NCI-H446 (cell line): ENCODE measurements around the gene FAM168A.
A peak's percentile ranks its signal among the peaks of the same experiment; 100 is the strongest.
"Not testable (repeated sequence)": the region's sequence is repeated elsewhere in the genome, so short reads cannot be mapped to it uniquely, and the experiment has no call there.

ENCODE experiments used
- DNase-seq, 2 experiments: peaks; one replicate each; lab custom pipeline; 2025; lab: John Stamatoyannopoulos, UW

The FAM168A gene

DNA sequence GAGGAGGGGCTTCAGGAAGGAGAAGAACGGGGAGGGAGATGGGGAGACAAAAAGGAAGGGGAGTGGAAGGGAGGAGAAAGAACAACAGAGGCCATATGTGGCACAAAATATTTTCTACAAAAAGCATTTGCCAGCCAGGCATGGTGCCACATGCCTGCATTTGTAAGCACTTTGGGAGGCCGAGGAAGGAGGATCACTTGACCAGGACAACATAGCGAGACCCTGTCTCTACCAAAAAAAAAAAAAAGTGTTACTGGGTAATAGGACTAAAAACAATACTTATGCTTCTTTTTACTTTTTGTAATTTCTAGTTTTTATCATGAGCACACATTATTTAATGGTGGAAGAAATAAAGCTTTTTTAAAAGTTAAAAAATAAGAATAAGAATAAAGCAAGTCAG is 5.3 kb downstream of the FAM168A start:
- DNase-seq: no peak

DNA sequence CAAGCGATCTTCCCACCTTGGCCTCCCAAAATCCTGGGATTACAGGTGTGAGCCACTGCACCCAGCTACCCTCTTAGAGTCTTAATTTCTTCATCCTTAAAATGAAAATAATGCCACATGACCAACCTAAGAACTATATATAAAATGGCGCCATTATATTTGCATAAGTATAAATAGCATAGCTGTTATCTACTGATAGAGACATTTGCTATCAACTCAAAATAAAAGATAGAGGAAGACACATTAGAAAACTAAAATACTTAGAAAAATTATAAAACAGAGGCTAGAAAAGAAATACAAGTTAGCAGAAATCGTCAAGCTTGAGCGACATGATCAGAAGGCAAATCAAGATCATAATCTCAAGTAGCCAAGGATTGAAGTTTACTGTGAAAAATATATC is 6.2 kb downstream of the FAM168A start:
- no peak for DNase-seq

DNA sequence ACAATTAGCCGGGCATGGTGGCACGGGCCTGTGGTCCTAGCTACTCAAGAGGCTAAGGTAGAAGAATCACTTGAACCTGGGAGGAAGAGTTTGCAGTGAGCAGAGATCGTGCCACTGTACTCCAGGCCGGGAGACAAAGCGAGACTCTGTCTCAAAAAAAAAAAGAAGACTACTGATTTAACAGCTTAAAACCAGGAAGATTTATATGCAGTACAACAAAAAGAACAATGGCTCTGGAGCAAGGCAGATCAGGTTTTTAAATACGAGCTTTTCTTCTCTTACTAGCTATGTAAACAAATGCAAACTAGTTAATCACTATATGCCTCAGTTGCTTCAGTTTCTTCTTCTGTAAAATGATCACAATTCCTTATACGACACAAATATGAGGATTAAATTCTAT is 6.9 kb downstream of the FAM168A start:
- DNase-seq: no peak

DNA sequence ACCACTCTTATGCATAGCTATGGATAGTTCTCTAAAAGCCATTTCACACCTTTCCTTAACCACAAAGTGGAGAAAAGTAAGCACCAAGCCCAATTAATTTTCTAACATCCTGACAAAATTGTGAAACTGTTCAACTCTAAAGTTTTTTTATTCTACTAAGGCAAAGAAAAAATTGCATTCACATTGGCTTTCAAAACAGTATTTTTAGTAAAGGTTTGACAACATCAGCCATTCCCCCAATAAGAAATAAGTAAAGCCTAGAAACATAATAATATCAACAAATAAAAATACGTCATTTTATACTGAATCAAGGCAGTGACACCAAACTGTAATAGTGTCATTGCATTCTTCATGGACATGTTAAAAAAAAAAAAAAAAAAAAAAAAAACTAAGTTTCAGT is 11.1 kb downstream of the FAM168A start:
- no peak for DNase-seq

DNA sequence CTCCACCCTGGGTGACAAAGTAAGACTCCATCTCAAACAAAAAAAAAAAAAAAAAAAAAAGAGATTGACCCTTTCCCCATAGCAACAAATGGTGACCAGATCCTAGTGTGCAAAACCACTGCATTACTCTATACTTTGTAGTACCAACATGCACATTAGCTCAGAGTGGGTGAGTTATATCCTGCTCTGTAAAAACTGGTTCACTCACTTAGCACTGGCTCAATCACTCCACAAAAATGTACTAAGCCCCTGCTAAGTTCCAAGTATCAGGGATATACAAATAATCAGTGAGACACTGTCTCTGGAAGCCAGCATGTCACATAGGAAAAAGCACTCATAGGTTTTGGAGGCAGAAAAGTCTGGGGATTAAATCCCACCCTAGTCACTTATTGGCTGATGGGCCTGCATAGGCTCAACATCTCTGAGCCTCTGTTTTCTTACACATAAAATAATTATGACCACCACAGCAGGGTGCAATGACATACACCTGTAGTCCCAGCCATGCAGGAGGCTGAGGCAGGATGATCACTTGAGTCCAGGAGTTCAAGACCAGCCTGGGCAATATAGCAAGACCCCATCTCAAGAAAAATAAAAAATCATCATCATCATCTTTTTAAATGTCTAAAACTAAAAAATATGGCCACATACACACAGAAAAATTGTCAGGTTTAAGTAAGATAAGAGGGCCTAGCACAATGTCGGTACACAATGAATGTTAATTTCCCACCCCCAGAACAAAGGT is 11.9 kb downstream of the FAM168A start:
- DNase-seq: no peak

DNA sequence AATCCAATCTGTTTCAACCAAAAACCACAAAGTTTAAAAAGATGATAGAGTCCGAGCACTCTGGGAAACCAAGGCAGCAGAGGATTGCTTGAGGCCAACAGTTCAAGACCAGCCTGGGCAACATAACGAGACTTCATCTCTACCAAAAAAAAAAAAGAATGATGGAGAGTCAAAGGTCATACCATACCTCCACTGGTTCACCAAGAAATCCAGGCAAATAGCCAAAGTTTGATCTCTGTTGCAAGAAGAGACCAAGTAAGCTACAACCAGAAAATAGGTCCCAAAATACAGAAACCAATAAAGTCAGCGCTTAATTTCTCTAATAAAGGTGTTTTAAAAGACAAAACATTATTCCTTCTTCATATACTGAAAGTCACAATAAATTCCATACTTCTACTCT is 13.1 kb downstream of the FAM168A start:
- no peak for DNase-seq

DNA sequence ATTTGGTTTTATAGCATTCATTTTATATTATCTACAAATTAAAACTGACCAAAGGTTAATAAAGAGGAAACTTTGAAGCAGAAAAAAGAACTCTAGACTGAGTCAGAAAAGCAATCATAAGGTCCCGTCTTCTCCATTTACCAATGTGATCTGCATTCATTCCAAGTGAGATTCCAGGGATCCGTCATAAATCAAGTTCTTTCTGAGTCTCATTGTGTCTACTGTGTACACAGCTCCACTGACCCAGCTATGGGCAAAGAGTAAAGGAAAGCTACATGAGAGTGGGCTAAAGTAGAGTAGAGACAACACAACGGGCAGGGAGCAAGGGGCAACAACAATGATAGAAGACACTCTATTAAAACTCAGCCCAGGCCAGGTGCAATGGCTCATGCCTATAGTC is 15.3 kb downstream of the FAM168A start:
- no peak for DNase-seq

DNA sequence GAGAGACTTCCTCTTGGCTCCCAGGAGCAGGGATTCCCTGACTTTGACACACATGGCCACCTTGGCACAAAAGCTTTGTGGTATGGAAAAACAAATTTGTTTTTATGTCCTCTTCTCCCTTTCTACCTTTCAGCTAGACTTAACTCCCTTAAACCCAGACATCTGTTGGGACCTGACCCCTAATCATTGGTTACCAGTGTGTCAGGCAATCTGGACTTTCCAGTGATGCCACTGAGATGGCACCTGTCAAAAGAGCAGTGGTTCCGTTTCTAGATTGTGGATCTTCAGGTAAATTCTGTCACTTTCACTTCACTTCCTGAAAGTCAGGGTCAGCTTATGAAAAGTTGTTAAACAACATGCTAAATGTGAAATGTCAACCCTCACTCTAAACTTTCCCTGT is 17.2 kb downstream of the FAM168A start:
- not testable (repeated sequence) for DNase-seq

DNA sequence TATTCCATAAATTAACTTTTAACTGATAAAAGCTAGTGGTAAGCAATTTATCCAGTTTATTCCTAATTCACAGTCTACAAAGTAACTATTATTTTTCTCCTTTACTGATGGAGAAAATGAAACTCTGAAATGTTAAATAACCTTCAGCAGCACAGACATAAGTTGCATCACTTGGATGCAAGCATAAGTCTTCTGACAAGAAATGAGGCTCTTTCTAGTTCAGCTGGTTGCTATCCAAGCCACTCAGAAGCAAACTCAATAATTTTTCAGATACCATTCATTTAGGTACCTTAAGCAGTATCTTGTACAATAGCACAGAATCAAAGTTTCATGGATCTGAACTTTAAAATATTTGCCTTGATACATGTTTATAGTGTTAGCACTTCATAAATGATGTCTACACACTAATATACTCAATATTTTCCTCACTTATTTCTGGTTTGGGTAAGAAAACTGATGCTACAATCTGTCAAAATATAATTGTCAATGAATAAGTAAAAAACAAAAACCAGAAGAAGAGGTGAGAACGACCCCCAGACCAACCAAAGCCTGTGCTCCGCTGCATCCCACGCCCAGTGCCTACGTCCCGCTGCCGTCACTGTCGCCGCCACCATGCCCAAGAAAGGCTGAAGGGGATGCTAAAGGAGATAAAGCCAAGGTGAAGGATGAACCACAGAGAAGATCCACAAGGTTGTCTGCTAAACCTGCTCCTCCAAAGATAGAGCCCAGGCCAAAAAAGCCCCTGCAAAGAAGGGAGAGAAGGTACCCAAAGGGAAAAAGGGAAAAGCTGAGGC is 18.1 kb downstream of the FAM168A start:
- DNase-seq: no peak

DNA sequence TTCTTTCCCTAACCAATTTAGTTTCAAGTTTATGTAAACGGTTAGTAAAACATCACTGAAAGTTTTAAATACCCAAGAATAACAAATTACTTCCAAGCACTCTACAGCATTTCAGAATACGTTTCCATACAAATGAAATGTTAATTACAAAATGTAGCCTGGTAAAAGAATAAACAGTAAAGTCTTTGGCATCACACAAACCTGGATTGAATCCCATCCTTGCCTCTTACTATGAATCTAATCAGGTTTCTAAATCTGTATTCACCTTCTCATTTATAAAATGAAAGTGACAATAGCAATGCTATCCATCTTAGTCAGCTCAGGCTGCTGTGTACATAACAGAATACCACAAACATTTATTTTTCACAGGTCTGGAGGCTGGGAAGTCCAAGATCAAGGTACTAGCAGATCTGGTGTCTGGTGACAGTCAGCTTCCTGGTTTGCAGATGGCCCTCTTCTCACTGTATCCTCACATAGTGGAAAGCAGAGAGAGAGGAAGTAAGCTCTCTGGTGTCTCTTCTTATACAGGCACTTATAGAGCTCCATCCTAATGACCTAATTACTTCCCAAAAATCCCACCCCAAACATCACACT is 19.2 kb downstream of the FAM168A start:
- no peak for DNase-seq

DNA sequence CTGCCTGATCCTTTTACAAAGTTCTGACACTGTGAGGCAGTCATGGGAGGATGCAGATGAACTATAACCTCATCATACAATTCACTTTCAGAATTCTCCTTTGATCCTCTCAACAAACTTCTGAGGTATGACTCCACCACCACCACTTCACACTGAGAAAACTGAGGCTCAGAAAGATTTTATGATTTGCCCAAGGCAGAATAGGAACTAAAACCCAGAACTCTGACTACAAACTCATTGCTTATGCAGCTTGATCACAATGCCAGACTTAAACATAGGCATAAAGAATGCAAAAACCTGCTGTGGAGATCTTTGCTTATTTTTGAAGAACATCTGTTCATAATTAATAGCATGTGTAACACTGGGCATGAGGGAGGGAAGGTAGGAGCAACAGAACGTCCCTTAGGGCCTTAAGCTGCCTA is 20.4 kb downstream of the FAM168A start:
- no peak for DNase-seq

DNA sequence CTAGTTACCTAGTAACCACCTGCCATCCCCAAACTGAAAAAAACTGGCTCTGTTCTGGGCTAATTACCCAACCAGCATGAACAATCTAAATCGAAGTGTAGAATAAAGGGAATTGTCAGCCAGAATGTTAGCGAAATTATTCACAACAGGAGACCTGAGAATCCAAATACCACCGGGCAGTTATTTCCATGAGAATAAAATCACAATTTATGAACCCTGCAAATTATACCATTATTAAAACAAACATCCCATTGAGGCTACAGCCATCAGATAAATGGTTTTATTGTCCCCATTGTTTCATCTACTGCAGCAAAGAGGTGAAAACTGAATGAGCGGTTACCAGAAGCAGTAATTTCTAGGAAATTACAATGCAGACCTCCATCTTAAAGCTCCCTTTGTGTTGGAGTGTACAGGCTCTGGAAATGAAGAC is 21.7 kb downstream of the FAM168A start:
- DNase-seq: no peak

DNA sequence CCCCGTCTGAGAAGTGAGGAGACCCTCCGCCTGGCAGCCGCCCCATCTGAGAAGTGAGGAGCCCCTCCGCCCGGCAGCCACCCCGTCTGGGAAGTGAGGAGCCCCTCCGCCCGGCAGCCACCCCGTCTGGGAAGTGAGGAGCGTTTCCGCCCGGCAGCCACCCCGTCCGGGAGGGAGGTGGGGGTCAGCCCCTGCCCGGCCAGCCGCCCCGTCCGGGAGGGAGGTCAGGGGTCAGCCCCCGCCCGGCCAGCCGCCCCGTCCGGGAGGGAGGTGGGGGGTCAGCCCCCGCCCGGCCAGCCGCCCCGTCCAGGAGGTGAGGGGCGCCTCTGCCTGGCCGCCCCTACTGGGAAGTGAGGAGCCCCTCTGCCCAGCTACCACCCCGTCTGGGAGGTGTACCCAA is 25.9 kb downstream of the FAM168A start:
- not testable (repeated sequence) for DNase-seq

DNA sequence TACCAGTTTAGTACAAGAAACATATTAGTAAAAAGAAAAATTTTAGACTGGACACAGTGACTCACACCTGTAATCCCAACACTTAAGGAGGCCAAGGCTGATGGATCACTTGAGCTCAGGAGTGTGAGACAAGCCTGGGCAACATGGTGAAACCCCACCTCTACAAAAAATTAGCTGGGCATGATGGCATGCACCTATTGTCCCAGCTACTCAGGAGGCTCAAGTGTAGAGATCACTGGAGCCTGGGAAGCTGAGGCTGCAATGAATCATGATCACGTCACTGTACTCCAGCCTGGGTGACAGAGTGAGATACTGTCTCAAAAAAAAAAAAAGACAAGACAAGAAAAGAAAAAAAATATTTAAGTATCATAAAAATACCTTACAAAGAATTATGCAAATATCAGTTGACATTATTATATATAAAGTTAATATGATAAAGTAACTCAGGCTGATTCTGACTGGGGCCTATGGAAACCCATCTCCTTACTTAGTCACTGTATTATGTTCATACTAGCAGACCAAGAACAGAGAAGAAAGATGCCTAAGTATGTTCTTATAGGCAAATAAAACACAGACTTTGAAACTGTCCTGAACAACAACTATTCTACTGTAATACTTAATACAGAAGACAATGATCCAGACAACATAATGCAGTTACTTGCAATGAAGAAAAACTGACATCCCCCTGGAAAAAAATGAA is 27.3 kb downstream of the FAM168A start:
- no peak for DNase-seq

DNA sequence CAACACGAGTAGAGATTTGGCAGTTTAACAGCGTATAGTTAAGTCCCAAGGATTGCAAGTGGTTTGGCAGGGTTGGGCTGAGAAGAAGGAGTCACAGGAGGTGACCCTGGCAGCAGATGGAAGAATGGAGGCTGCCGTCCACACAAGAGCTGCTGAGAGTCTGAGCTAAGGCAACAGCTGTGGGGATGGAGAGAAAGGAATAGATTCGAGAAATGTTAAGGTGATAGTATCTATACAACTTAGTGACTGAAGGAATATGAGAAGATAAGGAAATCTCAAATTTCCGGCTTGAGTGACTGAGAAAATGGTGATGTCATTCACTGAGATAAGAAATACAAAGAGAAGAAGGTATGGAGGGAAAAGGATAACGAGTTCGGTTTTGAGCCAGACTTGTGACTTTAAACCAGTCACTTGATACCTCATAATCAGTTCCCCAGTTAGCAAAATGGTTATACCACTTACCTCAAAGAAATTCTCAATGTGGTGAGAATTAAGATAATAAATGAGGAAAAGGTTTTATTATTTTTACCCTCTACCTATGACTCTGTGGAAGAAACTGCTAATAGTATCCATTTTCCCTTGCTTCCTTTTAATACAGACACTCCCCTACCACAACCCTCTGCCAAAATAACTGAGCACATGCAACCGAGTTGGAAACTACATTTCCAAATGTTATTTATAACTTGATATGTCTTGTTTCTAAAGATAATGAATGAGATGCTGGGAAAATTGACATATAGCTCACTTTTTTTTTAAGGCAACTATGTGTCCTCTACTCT is 30.7 kb downstream of the FAM168A start:
- peak in 1 of 2 experiments; percentile 15 for DNase-seq

DNA sequence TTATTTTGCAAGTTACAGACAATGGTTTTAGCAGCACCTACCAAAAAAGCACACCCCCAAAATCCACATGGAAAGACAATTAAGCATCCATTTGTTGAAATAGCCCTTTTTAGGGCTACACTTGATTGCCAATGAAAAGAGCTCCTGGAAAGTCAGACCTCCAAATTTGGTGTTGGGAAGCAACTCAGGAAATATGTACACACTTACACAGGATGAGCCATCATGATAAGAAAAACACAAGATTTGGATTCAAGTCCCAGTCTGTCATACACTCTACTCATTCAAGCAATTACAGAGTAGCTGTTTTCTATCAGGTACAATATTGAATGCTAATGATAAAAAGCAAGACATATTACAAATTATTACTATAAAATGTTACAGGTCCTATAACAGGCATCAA is 31.5 kb downstream of the FAM168A start:
- DNase-seq: no peak

DNA sequence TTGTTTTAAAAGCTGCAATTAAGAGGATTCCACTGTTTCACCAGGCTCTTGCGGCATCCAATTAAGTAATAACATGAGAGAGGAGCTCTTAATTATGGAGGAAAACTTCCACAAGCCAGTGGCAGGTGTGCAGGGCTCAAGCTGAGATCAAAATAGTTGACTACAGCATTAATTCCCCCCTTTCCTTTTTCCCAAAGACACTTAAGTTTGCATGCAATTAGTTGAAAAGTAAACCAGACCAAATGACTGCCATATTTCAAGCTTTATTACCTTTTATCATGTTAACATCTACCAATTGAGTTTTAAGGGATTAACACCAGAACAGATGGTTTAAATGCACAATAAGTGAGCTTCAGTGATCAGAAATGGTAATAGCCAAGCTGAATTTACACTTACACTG is 32.1 kb downstream of the FAM168A start:
- no peak for DNase-seq

DNA sequence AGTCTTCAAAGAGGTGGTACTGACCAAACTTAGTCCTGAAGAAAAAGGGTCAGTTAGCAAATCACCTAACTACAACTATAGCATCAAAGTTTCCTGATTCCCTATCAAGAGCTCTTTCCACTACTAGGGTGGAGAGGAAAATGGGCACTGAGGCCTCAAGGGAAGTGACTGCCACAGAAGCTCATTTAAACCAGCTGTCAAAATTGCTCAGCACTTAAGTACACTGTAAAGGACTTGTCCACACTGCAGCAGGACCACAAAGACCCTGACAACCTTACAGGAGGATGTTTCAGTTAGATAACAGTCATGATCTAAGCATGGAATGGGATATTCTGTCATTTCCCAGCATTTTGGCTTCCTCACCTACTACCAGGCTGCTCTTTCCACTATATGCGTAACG is 33.0 kb downstream of the FAM168A start:
- no peak for DNase-seq

DNA sequence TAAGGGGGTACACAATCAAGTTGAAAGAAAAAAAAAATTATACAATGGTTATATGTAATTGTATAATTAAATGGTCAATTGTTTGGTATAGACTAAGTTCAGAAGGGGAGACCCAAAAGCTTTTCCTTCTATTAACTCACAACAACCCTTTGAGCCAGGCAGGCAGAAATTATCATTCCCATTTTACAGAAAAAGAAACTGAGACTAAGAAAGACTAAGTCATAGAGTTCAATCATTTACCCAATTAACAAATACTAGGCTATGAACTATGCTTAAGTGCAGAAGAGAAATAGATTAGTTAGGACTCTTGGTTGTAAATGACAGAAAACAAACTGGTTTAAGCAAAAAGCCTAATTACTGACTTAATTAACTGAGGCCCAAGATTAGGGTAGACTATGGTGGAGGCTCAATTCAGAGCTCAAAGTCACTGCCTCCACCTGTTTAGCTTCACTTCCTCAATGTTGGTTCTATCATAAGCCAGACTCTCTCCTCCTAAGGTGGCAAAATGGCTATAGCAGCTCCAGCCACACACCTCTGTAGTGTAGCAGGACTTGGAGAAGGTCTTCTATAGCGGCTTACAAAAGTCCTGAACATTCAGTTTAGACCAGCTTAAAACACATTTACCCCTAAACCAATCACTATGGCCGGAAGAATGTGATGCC is 34.2 kb downstream of the FAM168A start:
- no peak for DNase-seq

DNA sequence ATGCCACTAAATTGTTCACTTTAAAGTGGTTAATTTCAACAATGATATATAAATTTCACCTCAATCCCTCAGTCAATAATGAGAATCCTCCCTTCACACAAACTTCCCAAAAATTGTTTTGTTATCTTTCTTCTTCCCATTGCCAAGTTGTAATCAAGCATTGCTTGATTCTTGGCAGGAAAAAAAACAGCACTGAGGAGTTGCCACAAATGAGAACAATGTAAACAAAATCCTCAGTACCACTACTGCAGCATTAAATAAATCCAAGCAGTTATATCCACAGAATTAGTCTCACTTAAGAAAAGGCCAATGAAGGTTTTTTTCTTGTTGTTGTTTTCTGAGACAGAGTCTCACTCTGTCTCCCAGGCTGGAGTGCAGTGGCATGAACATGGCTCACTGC is 38.2 kb downstream of the FAM168A start:
- DNase-seq: no peak

DNA sequence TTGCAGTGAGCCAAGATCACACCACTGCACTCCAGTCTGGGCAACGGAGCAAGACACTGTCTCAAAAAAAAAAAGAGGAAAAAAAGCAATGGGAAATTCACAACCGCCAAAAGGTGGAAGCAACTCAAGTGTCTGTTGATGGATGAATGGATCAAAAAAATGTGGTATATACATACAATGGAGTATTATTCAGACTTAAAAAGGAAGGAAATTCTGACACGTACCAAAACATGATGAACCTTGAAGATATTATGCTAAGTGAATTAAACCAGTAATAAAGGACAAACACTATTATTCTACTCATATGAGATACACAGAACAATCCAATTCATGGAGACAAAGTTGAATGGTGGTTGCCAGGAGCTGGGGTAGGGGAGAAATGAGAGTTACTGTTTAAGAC is 40.9 kb downstream of the FAM168A start:
- no peak for DNase-seq
